Activated T-cell treated with anti-CD3 and anti-CD28 coated beads, Interleukin-2, amount 50 U/mL, for 72 hours (primary cell): ENCODE results near the gene TSPAN15. TPM values are rescaled to one million over a fixed set of nuclear protein-coding genes. Genes with fewer than 3 reads are reported as not detected.

Source experiments
- ATAC-seq, 2 donors: fragments of 150-1000 bp; cut with Tn5 transposase; replicated peaks in 1 of 2; 2 replicates each; pipeline ENCODE4 v1.10.0; 2021; ENCODE audit warnings: moderate library complexity in 2 of 2, mild to moderate bottlenecking in 1 of 2
- DNase-seq, 2 donors: peaks; one replicate each; pipeline ENCODE4 v3.0.0; 2021 to 2022; ENCODE audit warnings: mixed read lengths in 1 of 2
- H3K27ac Mint-ChIP-seq: one replicate; pipeline ENCODE4 v1.8.0; 2022; ENCODE audit warnings: mild to moderate bottlenecking, moderate library complexity, mixed read lengths
- H3K27me3 Mint-ChIP-seq: one replicate; pipeline ENCODE4 v1.8.0; 2022; ENCODE audit warnings: low read depth, mixed read lengths
- H3K36me3 Mint-ChIP-seq, 2 donors: one replicate each; pipeline ENCODE4 v1.8.0; 2022; ENCODE audit warnings: mixed read lengths in 2 of 2, mild to moderate bottlenecking in 1 of 2; ENCODE audit not compliant: insufficient read depth in 2 of 2
- H3K4me1 Mint-ChIP-seq: one replicate; pipeline ENCODE4 v1.8.0; 2022; ENCODE audit warnings: low read depth, mixed read lengths
- H3K4me3 Mint-ChIP-seq, 2 donors: one replicate each; pipeline ENCODE4 v1.8.0; 2022; ENCODE audit warnings: mild to moderate bottlenecking in 2 of 2, mixed read lengths in 2 of 2, moderate library complexity in 2 of 2
- H3K9me3 Mint-ChIP-seq, 2 donors: one replicate each; pipeline ENCODE4 v1.8.0; 2022; ENCODE audit warnings: mixed read lengths in 2 of 2
- total RNA-seq, 2 donors: library from RNA; stranded (reverse); gene quantifications; one replicate each; pipeline ENCODE4 v1.2.3, GENCODE V29; 2022

TSPAN15 gene
- total RNA-seq, 2 donors from 2014 or later: 1.5 to 1.8 TPM

- DNase-seq (no peak), ATAC-seq (no peak)
- no peaks in the 10 kb centered on the region for H3K4me1 Mint-ChIP-seq
- no peak overlapping the region for H3K27ac Mint-ChIP-seq
- H3K4me3 Mint-ChIP-seq: no peak overlapping the region
- no peaks in the 10 kb centered on the region for H3K36me3 Mint-ChIP-seq
- H3K27me3 Mint-ChIP-seq: no peaks in the 10 kb centered on the region
- no peaks in the 10 kb centered on the region for H3K9me3 Mint-ChIP-seq
Observed at GRCh38 chr10:69494626-69495558, 43.6 kb downstream of the TSPAN15 start.

- DNase-seq: no peak
- Mint-ChIP-seq H3K27ac (no peak overlapping the region), H3K27me3 (no peaks in the 10 kb centered on the region), H3K4me3 (no peak overlapping the region), H3K9me3 (no peaks in the 10 kb centered on the region), H3K4me1 (no peaks in the 10 kb centered on the region), H3K36me3 (no peaks in the 10 kb centered on the region)
- no peak for ATAC-seq
Observed at GRCh38 chr10:69495666-69496065, 44.4 kb downstream of the TSPAN15 start.

- Mint-ChIP-seq H3K4me1 (no peaks in the 10 kb centered on the region), H3K4me3 (no peak overlapping the region), H3K27me3 (no peaks in the 10 kb centered on the region), H3K9me3 (no peaks in the 10 kb centered on the region), H3K36me3 (no peaks in the 10 kb centered on the region), H3K27ac (no peak overlapping the region)
- DNase-seq (no peak), ATAC-seq (no peak)
Observed at GRCh38 chr10:69496352-69497230, 45.3 kb downstream of the TSPAN15 start.

GRCh38 chr10:69497231-69497561 is 45.9 kb downstream of the TSPAN15 start:
- Mint-ChIP-seq H3K9me3 (no peaks in the 10 kb centered on the region), H3K4me1 (no peaks in the 10 kb centered on the region), H3K27me3 (no peaks in the 10 kb centered on the region), H3K36me3 (no peaks in the 10 kb centered on the region), H3K27ac (no peak overlapping the region), H3K4me3 (no peak overlapping the region)
- ATAC-seq: no peak
- DNase-seq: no peak

GRCh38 chr10:69497611-69498390 is 46.5 kb downstream of the TSPAN15 start:
- ATAC-seq (peak in 1 of 2 donors; percentile 36), DNase-seq (no peak)
- Mint-ChIP-seq H3K27me3 (no peaks in the 10 kb centered on the region), H3K4me3 (no peak overlapping the region), H3K36me3 (no peaks in the 10 kb centered on the region), H3K9me3 (no peaks in the 10 kb centered on the region), H3K4me1 (no peaks in the 10 kb centered on the region), H3K27ac (no peak overlapping the region)

- Mint-ChIP-seq H3K27me3 (no peaks in the 10 kb centered on the region), H3K4me3 (no peak overlapping the region), H3K4me1 (no peaks in the 10 kb centered on the region), H3K36me3 (no peaks in the 10 kb centered on the region), H3K27ac (no peak overlapping the region), H3K9me3 (no peaks in the 10 kb centered on the region)
- no peak for ATAC-seq
- DNase-seq: no peak
Observed at GRCh38 chr10:69498711-69499471, 47.6 kb downstream of the TSPAN15 start.

- no peaks in the 10 kb centered on the region for H3K36me3 Mint-ChIP-seq
- DNase-seq: no peak
- no peaks in the 10 kb centered on the region for H3K4me1 Mint-ChIP-seq
- H3K27ac Mint-ChIP-seq: no peak overlapping the region
- H3K9me3 Mint-ChIP-seq: no peaks in the 10 kb centered on the region
- no peak overlapping the region for H3K4me3 Mint-ChIP-seq
- H3K27me3 Mint-ChIP-seq: no peaks in the 10 kb centered on the region
- ATAC-seq: no peak
Observed at GRCh38 chr10:69499726-69500689, 48.7 kb downstream of the TSPAN15 start.

GRCh38 chr10:69500864-69501468 is 49.7 kb downstream of the TSPAN15 start:
- Mint-ChIP-seq H3K4me1 (no peaks in the 10 kb centered on the region), H3K27ac (no peak overlapping the region), H3K36me3 (no peaks in the 10 kb centered on the region), H3K27me3 (no peaks in the 10 kb centered on the region), H3K9me3 (no peaks in the 10 kb centered on the region), H3K4me3 (no peak overlapping the region)
- ATAC-seq (no peak), DNase-seq (no peak)

GRCh38 chr10:69501657-69502056 is 50.4 kb downstream of the TSPAN15 start:
- H3K4me1 Mint-ChIP-seq: no peaks in the 10 kb centered on the region
- H3K9me3 Mint-ChIP-seq: no peaks in the 10 kb centered on the region
- no peak overlapping the region for H3K4me3 Mint-ChIP-seq
- H3K27ac Mint-ChIP-seq: no peak overlapping the region
- H3K27me3 Mint-ChIP-seq: no peaks in the 10 kb centered on the region
- ATAC-seq: no peak
- DNase-seq: no peak
- no peaks in the 10 kb centered on the region for H3K36me3 Mint-ChIP-seq

- H3K9me3 Mint-ChIP-seq: no peaks in the 10 kb centered on the region
- no peak overlapping the region for H3K27ac Mint-ChIP-seq
- DNase-seq: no peak
Observed at GRCh38 chr10:69502589-69502988, 51.3 kb downstream of the TSPAN15 start.

More at GRCh38 chr10:69502589-69502988, 51.3 kb downstream of the TSPAN15 start:
- no peaks in the 10 kb centered on the region for H3K27me3 Mint-ChIP-seq
- no peak overlapping the region for H3K4me3 Mint-ChIP-seq
- no peak for ATAC-seq
- H3K36me3 Mint-ChIP-seq: no peaks in the 10 kb centered on the region
- peaks cover 7% of the 10 kb centered on the region for H3K4me1 Mint-ChIP-seq
